HepG2 (cell line): ENCODE measurements around the gene MAMSTR. TPM values are rescaled to one million over a fixed set of nuclear protein-coding genes. Genes with fewer than 3 reads are reported as not detected.

ENCODE experiments used
- ATAC-seq: fragments of 200-7000 bp; cut with Tn5 transposase; 3 replicates; pipeline ENCODE4 v1.9.1; 2020; ENCODE audit warnings: mild to moderate bottlenecking, moderate library complexity
- BruUV-seq: library from RNA; stranded (reverse); fragments of 400-500 nt; replicated peaks from 2 replicates; lab custom pipeline; 2021; lab: Mats Ljungman, UMichigan
- CTCF ChIA-PET: fragments of 300-600 bp; formaldehyde crosslinking; extraction: SDS; loops from one replicate; lab custom pipeline; 2021; ENCODE audit warnings: low total read pairs, inconsistent platforms, low intra/inter-chr PET ratio; lab: Yijun Ruan, JAX
- POLR2A ChIA-PET: fragments of 350-600 bp; sonication (Branson Sonifier 250); formaldehyde crosslinking; loops from one replicate; lab custom pipeline; 2020; ENCODE audit warnings: antibody characterized with exemption, inconsistent platforms; lab: Yijun Ruan, JAX
- DNase-seq: peaks from one replicate; pipeline ENCODE4 v3.0.0-alpha.2; 2015; ENCODE audit warnings: low spot score
- FAIRE-seq: peaks from 3 replicates; lab custom pipeline; 2011; peaks lifted over from hg19 to GRCh38; lab: Jason Lieb, UNC
- H2AFZ ChIP-seq: one replicate; pipeline ENCODE4 v1.6.1; 2011; ENCODE audit warnings: low read length, inconsistent platforms
- H3K27ac ChIP-seq: fragments of 300-600 bp; 3 replicates; pipeline ENCODE4 v1.8.0; 2011; ENCODE audit warnings: mixed run types, mild to moderate bottlenecking, mixed read lengths, low read length, inconsistent platforms; ENCODE audit not compliant: insufficient read depth; ENCODE audit errors: extremely low read length
- H3K27me3 ChIP-seq, 2 experiments: fragments of 200-600 bp in 1 of 2; 2 replicates in 1 of 2; 3 replicates in 1 of 2; pipeline versions ENCODE4 v1.6.0 to v1.8.0; 2011; ENCODE audit warnings: low read length in 2 of 2, mild to moderate bottlenecking in 2 of 2, moderate library complexity in 2 of 2, inconsistent platforms in 1 of 2; ENCODE audit not compliant: insufficient read depth in 2 of 2, control insufficient read depth in 1 of 2
- H3K36me3 ChIP-seq, 2 experiments: fragments of 200-600 bp in 1 of 2; replicated peaks in 1 of 2; 2 replicates in 1 of 2; 3 replicates in 1 of 2; pipeline versions ENCODE4 v1.5.1 to v1.8.0; 2011; ENCODE audit warnings: low read length in 2 of 2, inconsistent platforms in 1 of 2; ENCODE audit not compliant: insufficient read depth in 2 of 2, control insufficient read depth in 1 of 2
- H3K4me1 ChIP-seq: 2 replicates; pipeline ENCODE4 v1.5.1; 2012; ENCODE audit warnings: low read length, inconsistent platforms; ENCODE audit not compliant: insufficient read depth
- H3K4me2 ChIP-seq: 2 replicates; pipeline ENCODE4 v1.6.0; 2011; ENCODE audit warnings: low read depth, low read length, inconsistent platforms
- H3K4me3 ChIP-seq, 3 experiments: fragments of 200-600 bp in 1 of 3; sonication (generic), shearing (Covaris generic) in 1 of 3; replicated peaks in 1 of 3; 2 replicates each; pipeline ENCODE4 v1.5.1; 2011 to 2016; ENCODE audit warnings: low read length in 3 of 3, inconsistent platforms in 2 of 3, low read depth in 2 of 3, mild to moderate bottlenecking in 2 of 3, control low read depth in 1 of 3, mixed read lengths in 1 of 3; ENCODE audit not compliant: insufficient read depth in 1 of 3
- H3K79me2 ChIP-seq: one replicate; pipeline ENCODE4 v1.6.1; 2011; ENCODE audit warnings: low read length, inconsistent platforms; ENCODE audit not compliant: insufficient read depth
- H3K9ac ChIP-seq: 2 replicates; pipeline ENCODE4 v1.6.0; 2011; ENCODE audit warnings: mild to moderate bottlenecking, low read depth, low read length, inconsistent platforms; ENCODE audit not compliant: insufficient read depth
- H3K9me3 ChIP-seq: 2 replicates; pipeline ENCODE4 v1.5.1; 2012; ENCODE audit warnings: mild to moderate bottlenecking, low read length
- H4K20me1 ChIP-seq: 2 replicates; pipeline ENCODE4 v1.6.0; 2011; ENCODE audit warnings: inconsistent platforms, mild to moderate bottlenecking, low read length, moderate library complexity; ENCODE audit not compliant: insufficient read depth
- ATF1 ChIP-seq: IDR thresholded peaks from 2 replicates; pipeline ENCODE4 v1.6.1; 2016; ENCODE audit warnings: mild to moderate bottlenecking, control low read depth
- BORCS8-MEF2B ChIP-seq: sonication (generic); formaldehyde crosslinking; IDR thresholded peaks from 2 replicates; pipeline ENCODE4 v1.8.0; 2022; ENCODE audit warnings: mild to moderate bottlenecking, missing genetic modification reagents
- GPN1 ChIP-seq: sonication (generic); formaldehyde crosslinking; IDR thresholded peaks from 2 replicates; pipeline ENCODE4 v1.5.1; 2020; ENCODE audit warnings: missing genetic modification reagents, borderline replicate concordance
- MTA1 ChIP-seq: sonication (generic); formaldehyde crosslinking; IDR thresholded peaks from 2 replicates; pipeline ENCODE4 v1.4.0; 2020; ENCODE audit warnings: missing genetic modification reagents, mild to moderate bottlenecking, borderline replicate concordance
- MYC ChIP-seq: sonication (generic); formaldehyde crosslinking; IDR thresholded peaks from 2 replicates; pipeline ENCODE4 v1.9.0; 2021; ENCODE audit warnings: missing genetic modification reagents, borderline replicate concordance
- PHF8 ChIP-seq: sonication (generic); formaldehyde crosslinking; IDR thresholded peaks from 2 replicates; pipeline ENCODE4 v1.5.0; 2020; ENCODE audit warnings: missing genetic modification reagents
- RAD51 ChIP-seq: fragments of 450-650 bp; IDR thresholded peaks from 2 replicates; pipeline ENCODE4 v1.6.1; 2016; ENCODE audit warnings: borderline replicate concordance
- YY1 ChIP-seq: IDR thresholded peaks from 2 replicates; pipeline ENCODE4 v1.6.1; 2011; ENCODE audit warnings: low read length, low read depth, moderate library complexity, mild to moderate bottlenecking; ENCODE audit not compliant: insufficient read depth, insufficient replicate concordance
- ZBTB7B ChIP-seq: sonication (generic); formaldehyde crosslinking; IDR thresholded peaks from 2 replicates; pipeline ENCODE4 v1.4.0; 2020; ENCODE audit warnings: missing genetic modification reagents
- ZNF12 ChIP-seq: sonication (generic); formaldehyde crosslinking; IDR thresholded peaks from 2 replicates; pipeline ENCODE4 v1.5.0; 2020; ENCODE audit warnings: missing genetic modification reagents
- ZNF180 ChIP-seq: sonication (generic); formaldehyde crosslinking; IDR thresholded peaks from 2 replicates; pipeline ENCODE4 v1.4.0; 2020; ENCODE audit warnings: low read depth, missing genetic modification reagents, borderline replicate concordance
- ZNF260 ChIP-seq: sonication (generic); formaldehyde crosslinking; IDR thresholded peaks from 2 replicates; pipeline ENCODE4 v1.4.0; 2020; ENCODE audit warnings: missing genetic modification reagents, low read depth, mild to moderate bottlenecking, borderline replicate concordance
- ZNF350 ChIP-seq: sonication (generic); formaldehyde crosslinking; IDR thresholded peaks from 2 replicates; pipeline ENCODE4 v1.4.0; 2020; ENCODE audit warnings: mild to moderate bottlenecking, low read depth, missing genetic modification reagents, borderline replicate concordance
- WGBS: methylation state at CpG from one replicate; pipeline ENCODE4 v1.1.6; 2017; ENCODE audit warnings: low lambda C conversion rate; 5-methylcytosine and 5-hydroxymethylcytosine counted together
- in situ Hi-C: cut with HindIII; loops from 2 replicates; pipeline ENCODE4 v1.10.0; 2017; ENCODE audit warnings: low pct_unique_long_range_greater_than_20kb; ENCODE audit not compliant: extremely low pct_ligation_motif_present
- intact Hi-C: fragments of 100-400 bp; cut with micrococcal nuclease; formaldehyde crosslinking; loops from one replicate; pipeline ENCODE4 v1.10.0; 2022; ENCODE audit not compliant: unreplicated experiment
- polyA plus RNA-seq, 8 experiments: library from polyadenylated mRNA; depleted of rRNA in 3 of 8; stranded (reverse) in 7 of 8; unstranded in 1 of 8; fragments of >200 nt; fragmentation: Illumina TruSeq in 4 of 8; extraction: Trizol in 4 of 8; gene quantifications; 2 replicates each; pipeline versions ENCODE4 v1.2.1 to v1.2.3, GENCODE V29; 2011 to 2016; ENCODE audit warnings: low read depth in 4 of 8, missing spikeins in 1 of 8, mixed read lengths in 1 of 8; ENCODE audit not compliant: insufficient read depth in 1 of 8
- total RNA-seq, 5 experiments: library from RNA; depleted of rRNA; stranded (reverse); fragments of >200 nt; fragmentation: Illumina TruSeq; extraction: Trizol; gene quantifications; 2 replicates each; pipeline ENCODE4 v1.2.3, GENCODE V29; 2016; ENCODE audit warnings: low read depth in 1 of 5
- TF ChIP-seq, protein P1 (sequence below): sonication (generic); formaldehyde crosslinking; IDR thresholded peaks from 2 replicates; pipeline ENCODE4 v1.8.0; 2022; ENCODE audit warnings: mild to moderate bottlenecking, missing genetic modification reagents, moderate library complexity
- TF ChIP-seq, protein P2 (sequence below): fragments of 450-650 bp; IDR thresholded peaks from 2 replicates; pipeline ENCODE4 v1.6.1; 2017; ENCODE audit warnings: mild to moderate bottlenecking

MAMSTR gene
- total and polyA plus RNA-seq, 2 of the 13 experiments (the other 11 are each of a cell fraction or from before 2014, with no cell fraction given) = 2.2 to 2.4 TPM

DNA sequence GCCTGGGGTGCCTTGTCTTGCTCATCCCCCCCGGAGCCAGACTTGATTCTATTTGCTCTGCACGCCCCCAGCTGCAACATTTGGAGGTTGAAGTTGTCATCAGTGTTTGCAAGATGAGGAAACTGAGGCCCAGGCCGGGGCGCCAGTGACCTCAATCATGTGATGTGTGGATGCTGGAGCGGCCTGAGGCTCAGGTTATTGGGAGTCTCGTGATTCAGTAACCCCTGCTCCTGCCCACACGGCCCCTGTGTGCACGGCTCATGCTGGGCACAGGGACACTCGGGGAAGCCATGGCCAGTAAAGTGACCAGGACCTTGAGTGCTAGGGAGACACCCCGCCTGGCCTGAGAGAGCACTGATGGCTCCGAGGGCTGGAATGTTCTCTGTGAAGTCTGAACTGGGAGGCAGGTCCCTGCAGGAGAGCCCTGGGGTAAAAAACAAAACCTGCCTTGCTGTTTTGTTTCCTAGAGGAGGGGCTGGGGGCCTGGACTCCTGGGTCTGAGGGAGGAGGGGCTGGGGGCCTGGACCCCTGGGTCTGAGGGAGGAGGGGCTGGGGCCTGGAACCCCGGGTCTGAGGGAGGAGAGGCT is 37.7 kb upstream of the MAMSTR start:
- no peaks in the 10 kb centered on the region for H4K20me1 ChIP-seq
- H3K27me3 ChIP-seq = no peaks in the 10 kb centered on the region
- no peak overlapping the region for H2AFZ ChIP-seq
- in situ Hi-C loops = no loop called here
- no peak overlapping the region for H3K9ac ChIP-seq
- DNase-seq = no peak
- H3K4me1 ChIP-seq = peaks cover 67% of the 10 kb centered on the region
- FAIRE-seq = no peak
- ChIA-PET POLR2A (interaction anchor here (0.9 to 3.8 kb wide), 4 partner anchors 9 to 17 kb away, joined by 3 to 30 read pairs (median 4); no protein-coding TSS in a partner anchor), CTCF (no interaction called here)
- no peaks in the 10 kb centered on the region for H3K9me3 ChIP-seq
- H3K4me3 ChIP-seq = no peak overlapping the region
- peak overlapping the region; percentile 50 for H3K27ac ChIP-seq
- no peak for TF ChIP-seq ZNF180 (CRISPR knock-in tag)
- 0 out of 2 replicates have a peak, but pooled peaks have one; percentile 14 for TF ChIP-seq ZNF350 (CRISPR knock-in tag)
- H3K4me2 ChIP-seq = peak overlapping the region; percentile 41; the same call in 1 of the 2 replicates
- H3K36me3 ChIP-seq = no peaks in the 10 kb centered on the region
- no peaks in the 10 kb centered on the region for H3K79me2 ChIP-seq
- no peak for ATAC-seq
- BruUV-seq = no TSS peak
- intact Hi-C loops = no loop called here
- WGBS = 72% methylated on average over 9 of the region's 12 CpGs

DNA sequence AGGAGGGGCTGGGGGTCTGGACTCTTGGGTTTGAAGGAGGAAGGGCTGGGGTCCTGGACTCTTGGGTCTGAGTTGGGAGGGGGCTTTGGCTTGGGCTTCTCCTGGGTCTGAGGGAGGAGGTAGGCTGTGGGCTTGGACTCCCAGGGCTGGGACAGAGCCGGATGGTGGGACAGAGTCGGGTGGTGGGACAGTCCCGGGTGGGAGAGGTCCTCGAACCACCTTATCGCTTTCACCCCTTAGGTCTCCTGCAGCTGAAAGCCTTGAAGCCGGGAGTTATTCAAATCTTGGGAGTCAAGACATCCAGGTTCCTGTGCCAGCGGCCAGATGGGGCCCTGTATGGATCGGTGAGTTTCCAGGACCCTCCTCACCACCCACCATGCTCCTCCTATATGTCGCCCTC is 37.2 kb upstream of the MAMSTR start:
- no TSS peak for BruUV-seq
- Histone ChIP-seq H4K20me1 (no peaks in the 10 kb centered on the region), H3K4me1 (peaks cover 62% of the 10 kb centered on the region), H2AFZ (no peak overlapping the region), H3K27me3 (no peaks in the 10 kb centered on the region), H3K4me3 (no peak overlapping the region), H3K9me3 (no peaks in the 10 kb centered on the region), H3K27ac (no peak overlapping the region), H3K79me2 (no peaks in the 10 kb centered on the region), H3K4me2 (no peak overlapping the region), H3K36me3 (no peaks in the 10 kb centered on the region), H3K9ac (no peak overlapping the region)
- DNase-seq (no peak), FAIRE-seq (no peak), ATAC-seq (no peak; the same call in 2 of the 3 replicates)
- ChIA-PET CTCF (no interaction called here), POLR2A (no interaction called here)
- in situ Hi-C loops (no loop called here), intact Hi-C loops (no loop called here)
- WGBS = 81% methylated on average over 9 of the region's 9 CpGs
- TF ChIP-seq MTA1 (CRISPR knock-in tag) (no peak), ZBTB7B (CRISPR knock-in tag) (no peak), PHF8 (CRISPR knock-in tag) (no peak), GPN1 (CRISPR knock-in tag) (no peak), YY1 (no peak), ZNF12 (no peak), RAD51 (no peak), MYC (CRISPR knock-in tag) (no peak), ATF1 (no peak), ZNF260 (CRISPR knock-in tag) (no peak), BORCS8-MEF2B (CRISPR knock-in tag) (no peak)
- TF ChIP-seq, protein P1, sequence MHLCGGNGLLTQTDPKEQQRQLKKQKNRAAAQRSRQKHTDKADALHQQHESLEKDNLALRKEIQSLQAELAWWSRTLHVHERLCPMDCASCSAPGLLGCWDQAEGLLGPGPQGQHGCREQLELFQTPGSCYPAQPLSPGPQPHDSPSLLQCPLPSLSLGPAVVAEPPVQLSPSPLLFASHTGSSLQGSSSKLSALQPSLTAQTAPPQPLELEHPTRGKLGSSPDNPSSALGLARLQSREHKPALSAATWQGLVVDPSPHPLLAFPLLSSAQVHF = no peak
- TF ChIP-seq, protein P2, sequence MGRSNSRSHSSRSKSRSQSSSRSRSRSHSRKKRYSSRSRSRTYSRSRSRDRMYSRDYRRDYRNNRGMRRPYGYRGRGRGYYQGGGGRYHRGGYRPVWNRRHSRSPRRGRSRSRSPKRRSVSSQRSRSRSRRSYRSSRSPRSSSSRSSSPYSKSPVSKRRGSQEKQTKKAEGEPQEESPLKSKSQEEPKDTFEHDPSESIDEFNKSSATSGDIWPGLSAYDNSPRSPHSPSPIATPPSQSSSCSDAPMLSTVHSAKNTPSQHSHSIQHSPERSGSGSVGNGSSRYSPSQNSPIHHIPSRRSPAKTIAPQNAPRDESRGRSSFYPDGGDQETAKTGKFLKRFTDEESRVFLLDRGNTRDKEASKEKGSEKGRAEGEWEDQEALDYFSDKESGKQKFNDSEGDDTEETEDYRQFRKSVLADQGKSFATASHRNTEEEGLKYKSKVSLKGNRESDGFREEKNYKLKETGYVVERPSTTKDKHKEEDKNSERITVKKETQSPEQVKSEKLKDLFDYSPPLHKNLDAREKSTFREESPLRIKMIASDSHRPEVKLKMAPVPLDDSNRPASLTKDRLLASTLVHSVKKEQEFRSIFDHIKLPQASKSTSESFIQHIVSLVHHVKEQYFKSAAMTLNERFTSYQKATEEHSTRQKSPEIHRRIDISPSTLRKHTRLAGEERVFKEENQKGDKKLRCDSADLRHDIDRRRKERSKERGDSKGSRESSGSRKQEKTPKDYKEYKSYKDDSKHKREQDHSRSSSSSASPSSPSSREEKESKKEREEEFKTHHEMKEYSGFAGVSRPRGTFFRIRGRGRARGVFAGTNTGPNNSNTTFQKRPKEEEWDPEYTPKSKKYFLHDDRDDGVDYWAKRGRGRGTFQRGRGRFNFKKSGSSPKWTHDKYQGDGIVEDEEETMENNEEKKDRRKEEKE = no peak
